ENCODE results near the gene CYP4F3. TPM values are rescaled to one million over a fixed set of nuclear protein-coding genes. Genes with fewer than 3 reads are reported as not detected.
"Not testable (repeated sequence)": the region's sequence is repeated elsewhere in the genome, so short reads cannot be mapped to it uniquely, and the experiment has no call there.

Gene CYP4F3
- total RNA-seq, 1 experiment from 2014 or later = 38.5 TPM

GRCh38 chr19:15628236-15629002 is 12.3 kb upstream of the CYP4F3 start:
- in situ Hi-C loops (cut with HindIII; ENCODE audit: low pct_unique_long_range_greater_than_20kb, low sequenced_read_pairs) = no loop called here
- no peak for DNase-seq (ENCODE audit: low read depth)

- in situ Hi-C loops (cut with HindIII; ENCODE audit: low pct_unique_long_range_greater_than_20kb, low sequenced_read_pairs) = no loop called here
- peak; percentile 60 for DNase-seq (ENCODE audit: low read depth)
Observed at GRCh38 chr19:15629003-15629880, 11.5 kb upstream of the CYP4F3 start.

GRCh38 chr19:15631817-15632216 is 8.9 kb upstream of the CYP4F3 start:
- in situ Hi-C loops (cut with HindIII; ENCODE audit: low pct_unique_long_range_greater_than_20kb, low sequenced_read_pairs) = no loop called here
- no peak for DNase-seq (ENCODE audit: low read depth)

GRCh38 chr19:15633082-15633835 is 7.4 kb upstream of the CYP4F3 start:
- in situ Hi-C loops (cut with HindIII; ENCODE audit: low pct_unique_long_range_greater_than_20kb, low sequenced_read_pairs) = no loop called here
- no peak for DNase-seq (ENCODE audit: low read depth)

- no peak for DNase-seq (ENCODE audit: low read depth)
- in situ Hi-C loops (cut with HindIII; ENCODE audit: low pct_unique_long_range_greater_than_20kb, low sequenced_read_pairs) = no loop called here
Observed at GRCh38 chr19:15634105-15634504, 6.6 kb upstream of the CYP4F3 start.

- in situ Hi-C loops (cut with HindIII; ENCODE audit: low pct_unique_long_range_greater_than_20kb, low sequenced_read_pairs) = no loop called here
- no peak for DNase-seq (ENCODE audit: low read depth)
Observed at GRCh38 chr19:15635016-15635805, 5.5 kb upstream of the CYP4F3 start.

GRCh38 chr19:15636026-15636425 is 4.7 kb upstream of the CYP4F3 start:
- in situ Hi-C loops (cut with HindIII; ENCODE audit: low pct_unique_long_range_greater_than_20kb, low sequenced_read_pairs) = no loop called here
- no peak for DNase-seq (ENCODE audit: low read depth)

GRCh38 chr19:15639596-15639995 is 1.1 kb upstream of the CYP4F3 start:
- no peak for DNase-seq (ENCODE audit: low read depth)
- in situ Hi-C loops (cut with HindIII; ENCODE audit: low pct_unique_long_range_greater_than_20kb, low sequenced_read_pairs) = no loop called here

GRCh38 chr19:15640904-15641597 is 354 bp downstream of the CYP4F3 start:
- no peak for DNase-seq (ENCODE audit: low read depth)
- in situ Hi-C loops (cut with HindIII; ENCODE audit: low pct_unique_long_range_greater_than_20kb, low sequenced_read_pairs) = no loop called here

GRCh38 chr19:15641901-15642491 is 1.3 kb downstream of the CYP4F3 start:
- in situ Hi-C loops (cut with HindIII; ENCODE audit: low pct_unique_long_range_greater_than_20kb, low sequenced_read_pairs) = no loop called here
- DNase-seq (ENCODE audit: low read depth) = peak; percentile 38

GRCh38 chr19:15642807-15643206 is 2.1 kb downstream of the CYP4F3 start:
- DNase-seq (ENCODE audit: low read depth) = no peak
- in situ Hi-C loops (cut with HindIII; ENCODE audit: low pct_unique_long_range_greater_than_20kb, low sequenced_read_pairs) = no loop called here

- in situ Hi-C loops (cut with HindIII; ENCODE audit: low pct_unique_long_range_greater_than_20kb, low sequenced_read_pairs) = no loop called here
- no peak for DNase-seq (ENCODE audit: low read depth)
Observed at GRCh38 chr19:15643387-15643786, 2.7 kb downstream of the CYP4F3 start.

- DNase-seq (ENCODE audit: low read depth) = no peak
- in situ Hi-C loops (cut with HindIII; ENCODE audit: low pct_unique_long_range_greater_than_20kb, low sequenced_read_pairs) = no loop called here
Observed at GRCh38 chr19:15644066-15644741, 3.5 kb downstream of the CYP4F3 start.

- DNase-seq (ENCODE audit: low read depth) = no peak
- in situ Hi-C loops (cut with HindIII; ENCODE audit: low pct_unique_long_range_greater_than_20kb, low sequenced_read_pairs) = no loop called here
Observed at GRCh38 chr19:15644816-15645215, 4.1 kb downstream of the CYP4F3 start.

GRCh38 chr19:15649526-15649925 is 8.8 kb downstream of the CYP4F3 start:
- DNase-seq (ENCODE audit: low read depth) = no peak
- in situ Hi-C loops (cut with HindIII; ENCODE audit: low pct_unique_long_range_greater_than_20kb, low sequenced_read_pairs) = no loop called here

- in situ Hi-C loops (cut with HindIII; ENCODE audit: low pct_unique_long_range_greater_than_20kb, low sequenced_read_pairs); DNase-seq (ENCODE audit: low read depth): not testable (repeated sequence)
Observed at GRCh38 chr19:15650123-15650522, 9.4 kb downstream of the CYP4F3 start.

- in situ Hi-C loops (cut with HindIII; ENCODE audit: low pct_unique_long_range_greater_than_20kb, low sequenced_read_pairs) = no loop called here
- DNase-seq (ENCODE audit: low read depth) = no peak
Observed at GRCh38 chr19:15651791-15652190, 11.1 kb downstream of the CYP4F3 start.

All from Caki2 (cell line).